Renal cortex interstitium (tissue), 11 donors: ENCODE data around the gene ZBTB16. TPM values are rescaled to one million over a fixed set of nuclear protein-coding genes. Genes with fewer than 3 reads are reported as not detected.

ENCODE experiments used
- DNase-seq, 11 donors: peaks; one replicate each; pipeline ENCODE4 v3.0.0-alpha.2; 2013; ENCODE audit warnings: low read depth in 9 of 11, low spot score in 4 of 11; ENCODE audit errors: extremely low read depth in 1 of 11
- polyA plus RNA-seq, 3 donors: library from polyadenylated mRNA; unstranded; fragments of 120-200 nt; gene quantifications; one replicate each; pipeline ENCODE4 v1.2.1, GENCODE V29; 2013; ENCODE audit not compliant: insufficient read length in 3 of 3

ZBTB16 gene
- polyA plus RNA-seq, 3 donors, result 1.4 to 2.5 (median 1.7) TPM

- peak in 1 of 11 donors; percentile 70 for DNase-seq
Observed at GRCh38 chr11:114171257-114172054, 111.9 kb downstream of the ZBTB16 start.

- no peak for DNase-seq
Observed at GRCh38 chr11:114172055-114172861, 112.7 kb downstream of the ZBTB16 start.

DNA sequence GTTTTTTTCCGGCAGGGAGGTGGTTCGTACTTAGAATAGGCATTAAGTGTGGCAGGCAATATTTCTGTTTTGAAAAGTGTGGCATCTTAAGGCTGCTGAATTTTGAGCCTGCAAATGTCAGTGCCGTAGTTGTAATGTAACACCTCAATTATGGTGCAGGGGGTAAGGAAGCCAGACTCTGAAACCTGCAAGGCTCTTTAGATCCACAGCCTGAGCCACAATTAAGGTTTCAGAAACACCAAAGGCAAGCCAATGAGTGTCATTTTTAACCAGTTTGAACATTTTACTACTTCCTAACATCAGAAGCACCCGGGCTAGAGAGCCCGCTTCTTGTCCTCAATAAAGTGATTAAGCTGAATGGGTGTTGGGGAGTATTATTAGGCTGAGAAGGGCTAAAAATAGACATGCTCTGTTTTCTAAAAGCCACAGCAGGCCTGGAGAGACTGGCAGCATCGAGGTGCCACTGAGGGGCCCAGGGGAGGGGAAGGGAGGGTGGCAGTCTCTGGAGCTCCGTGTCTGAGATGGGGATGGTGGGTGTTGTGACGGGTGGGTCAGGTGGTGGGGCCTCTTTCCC, 113.4 kb downstream of the ZBTB16 start:
- DNase-seq, result no peak

DNA sequence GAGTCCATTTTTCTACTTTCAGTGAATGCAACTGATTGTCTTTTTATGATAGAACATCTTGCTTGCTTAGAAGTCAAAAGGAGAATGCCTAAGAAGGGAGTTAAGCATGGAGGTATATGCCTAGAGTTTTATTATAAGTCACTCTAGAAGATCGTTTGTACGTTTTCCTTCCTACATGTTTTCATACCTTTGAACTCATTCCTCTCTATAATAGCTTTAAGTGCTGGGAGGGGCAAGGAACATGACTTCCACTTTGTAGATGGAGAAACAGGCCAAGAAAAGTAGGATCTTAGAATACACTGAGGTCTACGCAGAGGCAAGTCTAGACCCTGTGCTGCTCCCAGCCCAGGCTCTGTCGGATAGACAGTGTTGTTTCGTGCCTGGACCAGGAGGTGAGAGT, 114.3 kb downstream of the ZBTB16 start:
- no peak for DNase-seq

- DNase-seq, result no peak
Observed at GRCh38 chr11:114174712-114175495, 115.4 kb downstream of the ZBTB16 start.

DNA sequence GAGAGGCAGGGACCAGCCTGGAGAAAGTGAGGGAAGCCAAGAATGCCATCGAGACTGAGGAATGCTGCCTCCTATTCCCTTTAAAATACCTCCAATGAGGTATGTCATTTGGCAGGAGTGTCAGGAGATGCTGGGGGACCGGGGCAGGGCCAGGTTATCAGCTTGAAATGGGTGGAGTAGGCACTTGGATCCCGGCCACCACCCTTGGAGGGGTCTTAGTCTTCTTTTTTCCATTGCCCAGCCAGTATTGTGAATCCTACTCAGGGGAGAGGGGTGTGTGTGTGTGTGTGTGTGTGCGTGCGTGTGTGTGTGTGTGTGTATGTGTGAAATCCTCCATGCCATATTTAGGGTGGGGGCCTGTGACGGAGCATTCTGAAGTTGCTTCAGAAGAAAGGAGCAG, 116.2 kb downstream of the ZBTB16 start:
- no peak for DNase-seq

GRCh38 chr11:114176321-114176720, 116.8 kb downstream of the ZBTB16 start:
- DNase-seq, result no peak

- no peak for DNase-seq
Observed at GRCh38 chr11:114178656-114179055, 119.1 kb downstream of the ZBTB16 start.

DNA sequence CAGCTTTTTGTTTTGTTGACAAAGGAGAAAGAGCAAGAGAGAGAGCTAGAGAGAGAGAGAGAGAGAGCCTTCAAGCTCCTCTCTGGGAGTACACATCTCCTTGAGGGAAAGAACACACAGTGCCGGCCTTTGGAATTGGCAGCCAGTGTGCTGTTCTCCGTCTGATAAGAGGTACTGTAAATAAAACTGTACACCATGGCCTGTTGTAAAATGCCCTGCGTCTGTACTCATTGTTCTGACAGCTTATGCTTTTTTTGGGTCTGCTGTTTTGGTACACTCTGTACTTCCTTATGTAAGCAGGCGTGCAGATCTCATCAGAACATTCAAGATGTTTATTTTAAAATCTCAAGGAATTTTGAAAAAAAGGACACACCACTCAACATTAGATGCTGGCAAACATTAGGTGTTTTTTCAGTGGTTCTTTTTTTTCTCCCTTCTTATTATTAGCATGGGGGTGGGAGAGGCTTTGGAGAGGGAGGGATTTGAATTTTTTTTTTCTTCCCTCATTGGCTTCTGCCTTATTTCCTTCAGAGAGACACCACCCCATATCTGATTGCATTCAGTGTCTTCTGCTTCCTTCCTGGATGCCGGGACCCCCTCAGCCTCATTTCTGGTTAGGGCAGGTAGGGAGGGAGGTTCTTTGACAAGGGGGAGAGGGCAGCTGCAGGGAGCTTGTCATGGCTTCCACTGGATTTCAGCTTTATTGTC, 119.9 kb downstream of the ZBTB16 start:
- no peak for DNase-seq

DNA sequence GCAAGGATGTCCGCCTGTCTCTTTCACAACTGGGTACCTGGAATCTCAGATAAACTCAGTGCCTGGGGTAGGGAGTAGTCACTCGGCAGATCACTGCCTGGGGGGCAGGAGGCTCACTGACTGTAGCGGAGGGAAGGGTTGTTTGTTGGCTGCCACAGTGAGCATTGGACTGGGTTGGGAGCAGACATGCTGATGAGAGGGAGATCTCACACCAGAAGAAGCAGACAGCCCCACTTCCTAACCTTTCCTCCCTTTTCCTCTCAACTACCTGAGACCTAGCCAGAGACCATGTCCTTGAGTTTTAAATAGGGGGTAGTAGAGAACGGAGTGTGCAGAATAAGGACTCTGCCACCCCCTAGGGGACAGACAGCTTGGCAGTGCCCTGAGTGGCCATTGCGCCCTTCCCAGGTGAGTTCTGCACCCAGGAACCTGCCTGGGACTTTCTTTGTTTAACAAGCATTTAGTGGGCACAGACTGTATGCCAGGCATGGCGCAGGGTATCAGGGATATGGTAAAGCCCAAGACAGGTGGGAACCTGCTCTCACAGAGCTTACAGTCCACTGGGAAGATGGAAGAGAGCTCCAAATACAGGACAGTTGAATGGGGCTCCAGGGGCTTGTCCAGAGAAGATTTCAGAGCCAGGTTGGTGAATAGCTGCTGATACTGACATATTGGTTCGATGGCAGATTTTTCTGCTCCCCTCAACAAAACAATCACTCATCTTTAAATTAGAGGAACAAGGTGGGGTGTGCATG, 121.0 kb downstream of the ZBTB16 start:
- DNase-seq, result no peak

- no peak for DNase-seq
Observed at GRCh38 chr11:114181195-114181594, 121.7 kb downstream of the ZBTB16 start.

DNA sequence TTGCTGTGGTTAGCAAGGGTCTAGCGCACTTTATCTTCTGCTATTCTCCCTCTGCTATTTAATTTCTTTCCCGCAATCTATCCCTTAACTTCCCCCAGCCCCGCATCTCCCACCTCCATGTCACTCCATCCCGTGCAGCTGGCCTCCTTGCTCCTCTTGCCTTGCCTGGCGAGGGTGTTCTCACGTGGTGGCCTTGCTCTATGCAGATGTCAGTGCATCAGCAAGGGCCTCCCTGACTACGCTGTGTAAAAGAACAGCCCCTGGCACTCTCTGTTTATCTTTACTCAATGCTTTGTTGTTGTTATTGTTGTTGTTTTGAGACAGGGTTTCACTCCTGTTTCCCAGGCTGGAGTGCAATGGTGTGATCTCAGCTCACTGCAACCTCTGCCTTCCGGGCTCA, 122.2 kb downstream of the ZBTB16 start:
- no peak for DNase-seq

DNA sequence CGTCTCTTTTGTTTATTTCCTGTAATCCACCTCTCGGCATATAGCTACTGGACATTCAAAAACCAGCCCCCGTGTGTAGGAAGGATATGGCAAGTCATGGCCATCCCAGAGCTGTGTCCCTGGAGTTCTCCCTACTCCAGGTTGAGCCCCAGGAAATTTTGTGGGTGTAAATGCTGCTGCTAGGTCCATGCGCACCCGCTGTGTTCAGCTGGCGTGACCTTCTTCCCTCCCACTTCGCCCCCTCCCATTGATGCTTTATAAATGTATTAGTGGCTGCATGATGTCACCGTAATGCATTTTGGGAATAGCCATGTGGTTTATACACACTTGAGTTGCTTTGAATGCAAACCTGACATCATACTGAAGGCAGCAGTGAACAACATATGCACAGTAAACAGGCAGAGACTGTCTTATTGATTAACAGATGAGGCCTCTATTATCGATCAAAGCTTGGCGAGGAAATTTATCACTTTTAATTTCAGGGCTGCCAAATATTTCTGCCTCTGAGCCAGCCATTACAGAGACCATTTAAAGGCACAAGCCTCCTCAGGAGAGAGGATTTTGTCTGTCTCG, 123.0 kb downstream of the ZBTB16 start:
- DNase-seq, result no peak

- no peak for DNase-seq
Observed at GRCh38 chr11:114183044-114183511, 123.6 kb downstream of the ZBTB16 start.

GRCh38 chr11:114185436-114185835, 125.9 kb downstream of the ZBTB16 start:
- DNase-seq, result no peak

DNA sequence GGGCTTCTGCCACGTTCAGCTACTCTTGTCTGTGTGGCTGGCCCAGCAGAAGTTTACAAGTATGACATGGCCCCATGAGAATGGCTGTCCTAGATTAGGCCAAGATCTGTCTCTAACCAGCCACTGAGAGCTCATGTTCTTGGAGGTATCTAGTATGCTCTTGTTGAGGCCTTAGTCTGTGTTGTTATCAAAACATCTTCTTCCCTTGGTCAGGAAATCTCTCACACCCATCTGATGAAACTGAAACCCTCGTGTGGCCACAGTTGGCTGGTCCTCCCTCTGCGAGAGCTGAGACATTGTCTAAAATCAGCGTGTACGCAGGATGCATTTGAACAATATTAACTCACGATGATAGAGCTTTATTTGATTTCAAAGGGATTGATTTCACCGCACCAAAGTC, 127.7 kb downstream of the ZBTB16 start:
- no peak for DNase-seq

GRCh38 chr11:114188851-114189570, 129.5 kb downstream of the ZBTB16 start:
- DNase-seq, result no peak
